ENCODE data around the gene HOXA5.

Gene HOXA5

DNA sequence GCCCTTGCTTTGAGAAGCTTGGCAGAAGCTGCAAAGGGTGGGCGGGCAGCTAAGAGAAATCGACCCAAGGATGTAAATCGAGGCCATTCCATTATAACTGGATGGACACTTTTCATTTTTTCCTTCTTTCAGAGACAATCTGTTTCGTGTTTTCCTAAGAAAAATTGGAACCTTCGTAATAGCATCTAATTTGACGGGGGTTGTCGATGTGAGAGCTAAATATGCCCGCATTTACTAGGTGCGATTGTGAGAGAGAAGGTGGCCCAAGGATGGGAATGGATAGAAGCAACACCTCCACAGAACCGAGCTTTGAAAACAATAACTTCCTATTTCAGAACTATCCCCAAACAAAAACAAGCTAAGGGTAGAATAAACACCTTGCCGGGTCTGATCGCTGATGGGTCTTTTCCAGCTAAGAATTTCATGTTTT, 12.1 kb downstream of the HOXA5 start:
- no peak for DNase-seq

DNA sequence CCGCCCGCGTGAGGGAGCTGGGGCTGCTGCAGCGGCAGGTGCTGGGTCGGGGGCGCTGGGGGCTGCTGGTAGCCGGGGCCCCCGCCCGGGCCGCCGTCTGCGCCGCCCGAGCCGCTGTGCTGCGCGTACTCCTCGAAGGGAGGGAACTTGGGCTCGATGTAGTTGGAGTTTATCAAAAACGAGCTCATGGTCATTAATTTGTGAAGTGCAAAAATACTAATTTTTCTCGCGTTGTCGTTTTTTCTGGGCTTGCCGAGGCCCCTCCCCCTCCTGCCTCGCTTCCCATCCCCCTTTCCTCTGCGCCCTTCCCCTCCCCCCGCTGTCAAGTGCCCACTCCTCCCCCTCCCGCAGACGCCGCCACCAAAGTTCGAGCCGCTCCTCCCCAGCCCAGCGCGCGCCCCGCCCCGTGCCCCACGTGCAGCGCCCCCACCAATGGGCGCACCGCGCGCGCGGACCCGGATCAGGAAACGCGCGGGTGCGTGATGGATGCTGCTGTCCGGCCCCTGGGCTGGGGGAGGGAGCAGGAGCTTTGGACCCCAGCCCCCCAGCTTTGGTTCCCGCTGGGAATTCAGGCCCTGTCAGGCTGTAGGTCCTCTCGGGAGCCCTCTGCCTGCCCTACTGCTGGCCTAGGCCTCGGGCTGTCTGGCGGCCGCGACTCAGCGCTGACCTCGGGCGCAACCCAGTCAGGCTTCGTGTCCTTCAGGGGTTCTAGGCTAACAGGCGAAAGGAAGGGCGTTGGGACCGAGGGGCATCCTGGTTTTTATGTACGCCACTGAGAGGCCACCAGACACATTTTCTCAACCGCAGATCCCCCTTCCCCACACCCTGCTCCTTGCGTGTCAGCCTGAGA, 12.7 kb downstream of the HOXA5 start, which contains the start of gene HOXA4:
Gene HOXA4 (minus strand): TSS at position 218 of the 850 bp plus-strand sequence. CDS start 24 bp downstream, at position 194.
- peak; percentile 94 for DNase-seq

DNA sequence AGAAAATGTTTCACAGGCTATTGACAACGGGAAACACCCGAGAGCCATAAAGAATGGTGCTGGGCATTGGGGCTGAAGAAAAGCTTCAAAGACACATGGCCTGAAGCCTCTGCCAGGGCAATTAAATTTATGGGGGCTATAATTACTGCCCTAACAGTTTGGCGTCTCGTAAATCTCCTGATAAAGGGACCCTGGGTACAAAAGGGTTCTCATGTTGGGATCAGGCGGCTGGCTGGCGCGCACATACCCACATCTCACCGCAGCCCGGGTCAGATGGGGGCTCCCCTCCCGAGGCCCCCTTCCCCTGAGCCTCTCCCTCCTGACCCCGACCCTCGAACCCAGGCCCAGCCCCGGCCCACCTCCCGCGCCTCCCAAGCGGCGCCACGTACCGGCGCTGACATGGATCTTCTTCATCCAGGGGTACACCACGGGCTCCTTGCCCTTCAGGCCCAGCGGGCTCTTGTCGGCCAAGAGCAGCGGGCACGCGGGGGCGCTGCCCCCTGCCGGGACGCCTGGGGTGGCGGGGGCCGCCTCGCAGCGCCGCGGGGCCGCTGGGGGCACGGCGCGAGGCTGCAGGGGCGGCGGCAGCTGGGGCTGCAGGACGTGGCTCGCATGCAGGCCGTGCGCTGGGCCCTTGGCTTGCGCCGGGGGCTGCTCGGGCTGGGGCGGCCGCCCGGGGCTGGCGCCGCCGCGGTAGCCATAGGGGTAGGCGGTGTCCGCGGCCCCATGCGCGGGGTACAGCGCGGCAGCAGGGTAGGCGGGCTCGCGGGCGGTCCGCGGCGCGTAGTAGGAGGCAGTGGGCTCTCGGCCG, 13.5 kb downstream of the HOXA5 start:
- DNase-seq: peak; percentile 47

DNA sequence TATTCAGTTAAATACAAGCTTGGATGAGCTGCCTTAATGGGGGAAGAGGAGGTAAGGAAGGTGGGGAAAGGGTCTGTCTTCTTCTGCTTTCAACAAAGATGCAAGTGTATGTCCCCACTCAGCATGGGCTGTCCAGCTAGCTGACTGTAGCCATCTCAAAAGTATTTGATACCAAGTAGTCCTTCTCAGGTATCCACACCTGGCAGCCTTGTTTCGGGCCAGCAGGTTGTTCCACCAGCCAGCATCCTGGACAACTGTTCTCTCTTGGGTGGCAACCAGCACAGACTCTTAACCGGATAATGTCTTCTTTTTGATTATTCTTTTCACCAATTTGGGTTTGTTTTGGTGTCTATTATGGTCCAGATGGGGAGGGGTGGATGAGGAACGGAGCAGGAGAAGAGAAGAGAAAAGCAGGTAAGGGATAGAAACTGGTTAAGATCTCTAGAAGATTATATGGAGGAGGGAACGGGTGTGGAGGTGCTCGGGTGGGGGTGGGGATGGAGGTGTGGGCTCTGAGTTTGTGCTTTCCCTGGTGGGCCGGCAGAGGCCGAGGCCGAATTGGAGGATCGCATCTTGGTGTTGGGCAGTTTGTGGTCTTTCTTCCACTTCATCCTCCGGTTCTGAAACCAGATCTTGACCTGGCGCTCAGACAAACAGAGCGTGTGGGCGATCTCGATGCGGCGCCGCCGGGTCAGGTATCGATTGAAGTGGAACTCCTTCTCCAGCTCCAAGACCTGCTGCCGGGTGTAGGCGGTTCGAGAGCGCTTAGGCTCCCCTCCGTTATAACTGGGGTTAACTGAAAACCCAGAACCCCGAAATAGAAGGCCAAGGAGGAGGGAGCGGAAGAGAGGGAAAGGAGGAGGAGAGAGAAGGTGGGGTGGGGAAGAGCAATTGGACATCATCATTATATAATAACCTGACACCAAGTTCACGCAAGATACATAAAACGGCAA, 14.4 kb downstream of the HOXA5 start:
- peak; percentile 32 for DNase-seq

DNA sequence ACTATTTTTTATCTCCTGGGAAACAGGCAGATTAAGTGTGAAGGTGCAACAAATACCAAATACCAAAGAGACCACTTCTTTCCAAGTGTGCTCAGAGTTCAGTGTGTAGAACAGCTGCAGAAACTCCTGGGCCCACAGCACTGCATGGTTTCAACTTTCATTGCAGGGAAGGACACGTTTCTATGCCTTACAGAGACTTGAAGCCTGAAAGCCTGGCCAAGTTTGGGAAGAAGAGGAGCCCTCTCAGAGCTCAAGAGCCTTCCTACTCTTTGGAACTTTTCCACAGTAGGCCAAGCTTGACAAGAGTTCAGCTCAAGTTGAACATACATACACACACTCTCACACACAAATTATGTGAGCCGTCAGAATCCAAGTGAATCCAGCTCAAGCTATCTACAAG, 15.4 kb downstream of the HOXA5 start:
- DNase-seq: peak; percentile 72

DNA sequence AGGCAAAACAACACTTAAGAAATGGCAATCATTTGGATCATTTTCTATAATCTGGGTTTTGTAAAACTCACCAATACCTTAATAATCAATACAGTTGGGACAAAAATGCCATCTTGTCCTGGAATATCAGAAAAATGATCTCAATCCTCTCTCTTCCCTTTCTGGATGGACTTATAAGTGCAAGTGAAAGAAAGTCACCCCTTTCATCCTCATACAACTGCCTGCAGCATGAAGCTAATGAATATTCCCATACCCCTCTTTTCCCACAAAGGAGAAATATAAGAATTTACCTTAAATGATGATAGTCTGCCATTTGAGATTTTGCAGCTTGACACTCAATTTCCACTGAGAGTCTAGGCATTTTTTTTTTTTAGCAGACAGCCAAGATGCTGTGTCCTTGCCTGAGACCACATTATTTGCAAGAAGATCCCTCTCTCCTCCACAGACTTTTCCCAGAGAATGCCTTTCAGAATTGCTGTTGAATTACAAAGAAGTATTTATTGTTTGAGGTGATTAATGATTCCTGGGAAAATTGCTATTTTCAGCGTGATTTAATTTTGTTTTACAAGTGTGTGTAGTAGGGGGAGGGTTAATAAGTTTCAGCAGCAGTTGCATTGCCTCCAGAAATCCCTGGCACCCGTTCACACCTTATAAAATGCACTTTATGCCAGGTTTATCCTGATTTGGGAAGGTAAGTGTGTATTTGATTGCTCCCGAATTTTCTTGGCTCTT, 16.7 kb downstream of the HOXA5 start:
- DNase-seq: no peak

DNA sequence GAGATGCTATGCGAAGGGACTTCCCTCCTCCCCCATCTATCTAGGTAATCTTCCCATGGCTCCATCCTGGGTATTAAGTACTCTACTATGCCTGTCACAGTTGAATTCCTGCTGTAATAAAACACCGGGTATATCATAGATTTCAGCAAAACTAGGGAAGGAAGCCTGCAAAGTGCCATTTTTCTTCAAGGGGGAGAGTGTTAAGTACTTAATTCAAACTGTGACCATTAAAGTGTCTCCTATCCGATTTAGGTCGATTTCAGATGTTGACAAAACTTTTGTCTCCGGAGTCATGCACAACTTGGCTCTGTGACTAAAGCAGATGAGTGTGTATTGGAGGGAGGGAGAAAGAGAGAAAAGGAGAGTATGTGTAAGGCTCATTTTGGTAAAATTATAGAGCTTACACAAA, 17.5 kb downstream of the HOXA5 start:
- DNase-seq: no peak

DNA sequence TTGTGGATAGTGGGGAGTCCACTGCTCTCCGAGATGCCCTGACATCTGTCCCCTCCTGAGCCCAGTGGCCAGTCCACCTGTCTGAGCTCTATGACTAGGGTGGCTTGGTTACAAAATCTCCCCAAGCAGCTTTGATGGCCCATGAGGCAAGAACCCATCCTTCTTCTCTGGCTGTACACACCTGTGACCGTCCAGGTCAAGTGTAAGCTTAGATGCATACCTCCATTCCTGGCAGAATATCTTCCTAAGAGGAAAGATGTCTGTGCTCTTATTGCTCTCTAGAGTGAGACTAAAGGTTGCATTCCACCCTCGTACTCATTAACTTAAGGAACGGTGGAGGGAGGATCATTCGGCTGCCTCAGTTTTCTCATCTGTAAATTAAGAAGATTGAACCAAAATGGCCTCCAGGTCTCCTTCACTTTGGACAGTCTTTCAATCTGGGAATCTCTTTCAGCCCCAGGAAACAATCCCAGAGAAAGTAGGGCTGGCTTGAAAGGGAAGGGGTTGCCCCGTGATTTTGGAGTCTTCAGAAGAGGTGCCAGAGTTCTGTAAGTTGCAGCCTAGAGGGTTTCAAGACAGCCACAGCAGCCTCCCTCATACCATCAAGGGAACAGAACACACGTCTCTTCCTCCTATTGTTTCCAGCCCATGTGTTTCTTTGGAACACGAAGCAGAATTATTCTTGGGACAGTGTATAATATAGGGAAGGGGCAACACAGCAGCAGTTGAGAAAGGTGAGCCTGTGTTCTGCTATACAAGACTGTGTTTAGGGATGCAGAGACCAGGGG, 18.4 kb downstream of the HOXA5 start:
- DNase-seq: no peak

DNA sequence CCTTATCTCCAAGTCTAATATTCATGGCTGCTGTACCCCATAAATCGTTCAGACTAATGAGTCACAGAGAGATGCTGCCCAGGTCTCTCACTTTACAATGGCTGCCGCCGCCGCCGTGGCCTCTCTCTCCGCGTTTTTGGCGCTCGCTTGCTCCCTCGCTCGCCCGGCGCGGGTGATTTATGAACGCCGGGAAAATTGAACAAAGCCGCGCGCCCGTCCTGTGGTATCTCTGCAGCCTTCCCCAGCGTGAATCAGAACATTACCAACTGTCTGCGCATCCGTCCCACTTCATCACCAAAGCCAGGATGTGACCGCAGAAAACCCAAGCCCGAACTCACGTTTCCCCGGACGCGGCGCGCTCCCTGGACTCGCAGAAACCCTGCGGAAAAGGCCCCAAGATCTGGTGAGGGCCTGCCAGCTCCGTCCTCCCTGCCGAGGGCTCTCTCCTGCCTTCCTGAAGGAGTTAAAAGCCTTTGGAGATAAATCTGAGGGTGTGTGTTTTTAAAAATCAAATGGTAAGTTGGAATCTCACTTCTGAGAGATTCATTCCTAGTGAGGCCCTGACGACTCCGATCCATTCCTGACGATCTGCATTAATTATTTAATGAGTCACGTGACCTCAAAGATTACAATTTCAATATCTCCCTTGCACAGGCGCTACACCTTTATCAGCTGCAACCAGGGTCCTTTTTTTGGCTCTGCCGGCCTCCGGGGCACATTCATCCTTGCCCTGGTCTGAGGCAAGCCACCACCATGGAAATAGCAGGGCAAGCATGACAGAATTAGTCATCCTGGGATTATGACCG, 19.2 kb downstream of the HOXA5 start:
- no peak for DNase-seq

DNA sequence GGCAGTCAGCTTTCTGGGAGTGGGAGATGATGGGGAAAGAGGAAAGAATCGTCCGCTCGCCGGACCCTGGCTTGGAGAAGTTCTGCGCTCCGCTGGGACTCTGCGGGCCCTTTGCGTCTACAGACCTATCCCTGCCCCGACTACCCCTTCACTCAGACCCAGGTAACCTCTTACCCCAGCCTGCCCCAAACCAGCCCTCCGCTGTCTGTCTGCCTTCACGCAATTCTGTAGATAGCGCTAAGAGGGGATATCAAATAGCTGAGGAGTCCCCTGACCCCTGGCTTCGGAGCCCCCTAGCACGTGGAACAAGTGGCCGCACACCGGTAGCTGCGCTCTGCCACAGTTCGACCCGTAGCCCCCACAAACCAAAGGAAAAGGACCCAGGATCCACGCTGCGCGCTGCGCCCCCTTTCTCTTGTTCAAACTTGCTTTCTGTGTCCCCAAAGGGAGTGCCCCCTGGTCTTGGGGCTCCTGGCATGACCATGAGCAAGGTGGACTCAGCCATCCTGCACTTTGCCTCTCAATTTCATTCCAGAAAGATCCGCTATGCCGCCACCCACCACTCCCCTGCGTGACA, 19.9 kb downstream of the HOXA5 start:
- DNase-seq: no peak

DNA sequence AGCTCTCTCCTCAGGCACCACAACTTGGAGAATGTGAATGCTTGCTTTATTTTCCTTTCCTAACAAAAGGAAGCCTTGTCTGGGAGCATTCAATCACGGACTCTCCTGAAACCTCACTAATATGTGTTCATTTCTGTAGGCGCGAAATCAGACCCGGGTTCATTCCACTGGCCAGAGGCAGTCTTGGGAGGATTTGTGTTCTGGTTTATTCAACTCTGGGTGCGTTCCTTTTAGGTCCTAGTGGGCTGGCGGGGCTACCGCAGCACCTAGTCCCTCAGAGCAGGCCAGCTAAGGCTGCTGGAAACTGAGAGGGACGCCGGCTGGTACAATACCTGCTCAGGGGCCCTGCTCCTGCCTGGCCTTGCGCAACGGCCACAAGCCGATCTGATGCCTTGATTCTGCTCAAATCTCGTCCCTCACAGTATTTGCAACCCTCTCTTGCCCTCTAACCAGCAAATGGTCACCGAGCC, 20.4 kb downstream of the HOXA5 start:
- no peak for DNase-seq

DNA sequence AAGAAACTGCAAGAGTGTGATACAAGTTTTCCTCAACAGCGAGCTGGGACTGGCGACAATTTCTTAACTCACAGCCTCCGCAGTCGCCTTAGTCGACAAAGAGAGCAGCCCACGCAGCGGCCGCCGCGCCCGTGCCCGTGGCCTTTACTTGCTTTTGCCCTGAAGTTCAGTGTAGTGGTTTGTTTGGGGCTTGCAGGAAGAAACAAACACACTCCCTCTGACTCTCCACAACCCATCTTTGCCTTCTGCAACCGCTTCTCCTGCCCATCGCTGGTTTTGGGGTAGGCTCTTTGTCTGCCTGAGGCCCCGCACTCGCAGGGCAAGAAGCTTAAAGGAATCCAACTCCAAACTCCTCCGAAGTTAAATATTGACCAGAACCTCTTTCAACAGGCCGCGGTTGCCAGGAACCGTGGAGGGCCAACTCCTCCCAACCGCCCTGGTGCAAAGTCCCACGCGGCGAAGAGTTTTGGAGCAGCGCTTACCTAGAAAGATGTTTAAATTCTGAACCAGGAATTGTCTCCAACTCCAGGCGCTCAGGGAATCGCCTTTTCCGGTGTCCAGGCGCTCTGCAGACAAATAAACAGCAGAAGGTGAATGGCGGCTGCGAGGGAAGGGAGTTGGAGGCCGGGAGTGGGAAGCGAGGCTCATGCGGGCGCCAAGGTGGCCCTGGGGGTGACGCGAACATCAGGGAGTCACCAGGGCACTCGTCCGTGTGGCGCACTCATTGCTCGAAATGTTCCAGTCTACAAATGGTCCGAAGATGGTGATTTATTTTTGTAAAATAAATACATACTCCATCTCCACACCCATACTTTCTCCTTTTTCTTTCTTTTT, 21.2 kb downstream of the HOXA5 start:
- DNase-seq: peak; percentile 27

DNA sequence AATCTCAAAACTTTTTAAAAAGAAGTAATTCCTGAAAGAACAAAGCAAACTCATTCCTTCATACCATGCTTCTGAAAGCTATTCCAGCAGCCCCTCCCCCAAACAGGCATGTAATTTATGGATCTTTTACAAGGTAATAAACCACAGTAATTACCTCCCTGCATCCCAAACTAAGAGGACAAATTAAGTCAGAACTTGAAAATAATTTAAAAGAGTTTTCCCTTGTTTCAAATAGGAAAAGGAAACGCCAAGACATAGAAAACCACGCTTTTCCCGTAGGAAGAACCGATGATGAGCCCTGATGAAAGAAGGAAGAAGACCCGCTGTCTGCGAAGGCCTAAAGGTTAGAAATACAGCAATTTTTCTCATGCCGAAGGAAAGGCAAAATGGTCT, 21.8 kb downstream of the HOXA5 start:
- DNase-seq: no peak

DNA sequence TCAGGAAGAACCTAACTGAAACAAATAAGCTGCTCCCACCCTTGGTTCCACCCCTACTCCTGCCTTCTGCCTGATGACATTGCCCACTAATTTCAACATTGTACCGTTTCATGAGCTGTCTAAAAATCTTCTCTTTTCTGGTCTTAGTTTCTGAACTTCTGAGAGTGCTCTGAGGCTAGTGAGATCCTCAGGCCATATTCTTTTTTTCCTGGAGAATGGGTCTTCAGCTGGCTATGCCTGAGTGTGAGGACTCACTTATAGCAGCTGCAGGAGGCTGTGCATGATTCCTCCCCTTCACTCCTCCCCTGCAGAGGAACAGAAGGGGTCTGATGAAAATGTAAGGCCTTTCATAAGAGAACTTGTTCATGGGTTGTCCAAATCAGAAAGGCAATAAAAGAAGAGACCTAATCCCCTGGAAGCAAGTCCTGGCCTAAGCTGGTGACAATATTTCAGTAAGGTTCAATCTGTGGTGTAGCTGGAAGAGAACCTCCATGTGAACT, 24.0 kb downstream of the HOXA5 start:
- no peak for DNase-seq

DNA sequence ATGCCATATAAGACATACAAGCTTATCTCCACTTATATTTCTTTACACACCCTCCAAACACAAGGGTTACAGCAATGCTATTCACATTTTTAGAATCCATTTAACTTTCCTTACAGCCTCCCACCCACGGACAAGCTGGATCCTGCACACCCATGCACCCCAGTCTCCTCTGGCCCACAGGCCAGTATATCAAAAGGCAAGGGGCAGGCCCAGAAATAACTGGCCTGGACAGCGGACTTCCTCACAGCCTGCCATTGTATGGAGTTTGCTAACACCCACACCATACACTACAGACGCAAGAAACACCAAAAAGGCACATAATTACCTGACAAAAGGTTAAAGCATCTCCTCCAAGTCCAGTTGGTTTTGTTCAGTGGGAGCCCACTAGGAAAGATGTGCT, 24.9 kb downstream of the HOXA5 start:
- DNase-seq: no peak

DNA sequence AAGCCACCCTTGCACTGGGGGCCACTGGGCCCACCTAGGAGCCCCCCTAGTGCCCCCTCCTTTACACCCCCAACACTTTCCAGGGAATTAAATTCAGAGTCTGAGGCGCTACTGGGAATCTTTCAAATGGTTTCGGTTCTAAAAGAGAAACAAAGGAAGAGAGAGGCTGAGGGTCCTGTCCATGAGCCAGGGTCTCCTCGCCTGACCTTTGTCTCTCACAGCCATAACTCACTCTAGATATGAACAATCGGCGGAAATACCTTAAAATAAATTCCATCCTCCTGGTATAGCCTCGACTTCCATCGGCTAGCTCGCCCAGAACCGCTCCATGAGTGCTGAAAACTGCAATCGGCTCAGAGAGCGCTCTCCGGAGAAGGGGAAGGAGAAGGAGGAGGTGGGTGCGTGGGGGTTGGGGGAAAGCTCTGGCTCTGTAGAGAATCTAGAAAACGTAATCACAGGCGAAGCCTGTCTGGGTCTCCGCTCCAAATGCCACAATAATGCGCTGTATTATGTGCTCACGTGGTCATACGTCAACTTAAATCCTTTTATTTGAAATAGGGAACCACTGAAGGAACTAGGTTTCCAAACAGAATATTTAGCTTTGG, 25.5 kb downstream of the HOXA5 start:
- DNase-seq: no peak

DNA sequence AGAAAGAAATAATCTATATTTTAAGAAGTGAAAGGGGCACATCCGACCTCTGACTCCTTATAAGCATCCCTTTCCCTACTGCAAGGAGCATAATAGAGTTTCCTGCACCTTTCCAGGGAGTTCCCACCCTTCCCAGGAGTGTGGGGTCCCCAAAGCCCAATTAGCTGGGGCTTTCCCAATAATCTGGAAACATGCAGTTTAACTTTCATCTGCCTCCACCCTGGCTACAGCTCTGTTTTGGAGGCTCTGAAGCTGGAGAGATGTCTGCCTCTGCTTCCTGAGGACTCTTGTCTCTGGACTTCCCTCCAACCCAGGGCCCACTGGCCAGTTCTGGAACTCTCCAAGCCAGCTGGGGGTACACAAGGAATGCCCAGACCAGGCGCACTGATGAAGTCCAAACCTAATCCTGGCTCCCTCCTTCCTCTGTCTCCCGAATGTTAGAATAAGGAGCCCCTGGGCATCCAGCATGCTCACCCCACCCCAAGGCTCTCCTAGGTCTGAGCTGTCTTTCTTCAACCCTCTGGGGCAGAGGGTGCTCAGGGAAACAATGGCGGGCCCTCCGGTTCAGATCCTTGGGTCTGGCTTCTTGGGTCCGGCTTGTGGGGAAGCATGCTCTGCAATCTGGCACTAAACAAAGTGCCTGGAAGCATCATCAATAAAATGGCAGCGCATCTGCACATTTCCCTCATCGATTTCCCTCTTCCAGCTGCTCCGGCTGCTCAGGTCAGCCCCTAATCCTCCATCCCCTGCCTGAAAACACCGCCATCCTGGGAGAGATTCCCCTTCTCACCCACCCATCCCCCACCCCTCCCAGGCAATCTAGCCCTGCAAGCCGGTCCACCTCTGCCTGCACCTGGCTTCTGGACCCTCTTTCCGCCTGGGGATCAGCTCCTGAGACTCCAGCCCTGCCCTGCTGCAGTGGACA, 26.3 kb downstream of the HOXA5 start:
- DNase-seq: no peak

All from left hindlimb (tissue), 1 donor.